Fibroblast of lung (primary cell): Measurements from ENCODE around the gene AGBL4. TPM values are rescaled to one million over a fixed set of nuclear protein-coding genes. Genes with fewer than 3 reads are reported as not detected.
A peak's percentile ranks its signal among the peaks of the same experiment; 100 is the strongest.

Experiments
- DNase-seq, 2 donors: peaks; one replicate each; pipeline versions ENCODE4 v3.0.0 to v3.0.0-alpha.2; 2010; ENCODE audit warnings: low read depth in 2 of 2
- H2AFZ ChIP-seq: 2 replicates; pipeline ENCODE4 v1.5.1; 2012; ENCODE audit warnings: low read length, control low read depth, inconsistent platforms
- H3K27ac ChIP-seq: 2 replicates; pipeline ENCODE4 v1.5.1; 2011; ENCODE audit warnings: low read length, control low read depth; ENCODE audit not compliant: insufficient read depth
- H3K27me3 ChIP-seq: 2 replicates; pipeline ENCODE4 v1.5.1; 2011; ENCODE audit warnings: mild to moderate bottlenecking, low read length; ENCODE audit not compliant: control insufficient read depth, insufficient read depth
- H3K36me3 ChIP-seq: 2 replicates; pipeline ENCODE4 v1.5.1; 2011; ENCODE audit warnings: low read length; ENCODE audit not compliant: control insufficient read depth, insufficient read depth
- H3K4me1 ChIP-seq: 2 replicates; pipeline ENCODE4 v1.5.1; 2011; ENCODE audit warnings: low read length; ENCODE audit not compliant: control insufficient read depth, insufficient read depth; ENCODE audit errors: extremely low read depth
- H3K4me2 ChIP-seq: 2 replicates; pipeline ENCODE4 v1.5.1; 2011; ENCODE audit warnings: low read length, control low read depth; ENCODE audit not compliant: insufficient read depth; ENCODE audit errors: extremely low read depth
- H3K4me3 ChIP-seq, 4 experiments: fragments of 200-600 bp in 1 of 4; sonication (generic) in 1 of 4; replicated peaks in 1 of 4; 2 replicates each; pipeline ENCODE4 v1.5.1; 2011 to 2016; ENCODE audit warnings: low read length in 4 of 4, low read depth in 3 of 4, mild to moderate bottlenecking in 3 of 4, control low read depth in 2 of 4, inconsistent platforms in 1 of 4, mixed read lengths in 1 of 4; ENCODE audit not compliant: insufficient read depth in 1 of 4; ENCODE audit errors: control extremely low read depth in 1 of 4
- H3K79me2 ChIP-seq: 2 replicates; pipeline ENCODE4 v1.5.1; 2012; ENCODE audit warnings: mild to moderate bottlenecking, low read length, inconsistent platforms; ENCODE audit not compliant: control insufficient read depth, insufficient read depth
- H3K9ac ChIP-seq: 2 replicates; pipeline ENCODE4 v1.5.1; 2011; ENCODE audit warnings: mild to moderate bottlenecking, low read length, control low read depth; ENCODE audit not compliant: insufficient read depth
- H3K9me3 ChIP-seq: 2 replicates; pipeline ENCODE4 v1.5.1; 2012; ENCODE audit warnings: low read depth, low read length; ENCODE audit not compliant: control insufficient read depth, insufficient read depth
- H4K20me1 ChIP-seq: 2 replicates; pipeline ENCODE4 v1.5.1; 2011; ENCODE audit warnings: low read length; ENCODE audit not compliant: control insufficient read depth, insufficient read depth; ENCODE audit errors: extremely low read depth
- CTCF ChIP-seq, 2 donors: IDR thresholded peaks in 1 of 2; conservative IDR thresholded peaks in 1 of 2; 1 replicate in 1 of 2; 2 replicates in 1 of 2; pipeline ENCODE4 v1.5.1; 2011 to 2012; ENCODE audit warnings: low read length in 2 of 2, control low read depth in 1 of 2, inconsistent platforms in 1 of 2, low read depth in 1 of 2, mild to moderate bottlenecking in 1 of 2
- EZH2 ChIP-seq: IDR thresholded peaks from 2 replicates; pipeline ENCODE4 v1.5.1; 2012; ENCODE audit warnings: low read length, control low read depth, mild to moderate bottlenecking; ENCODE audit errors: missing control alignments
- polyA plus RNA-seq, 2 donors: library from polyadenylated mRNA; depleted of rRNA in 1 of 2; stranded (reverse) in 1 of 2; unstranded in 1 of 2; fragments of >200 nt; gene quantifications; 2 replicates each; pipeline ENCODE4 v1.2.1, GENCODE V29; 2011 to 2012; ENCODE audit warnings: missing spikeins in 1 of 2
- total RNA-seq: library from RNA; depleted of rRNA; stranded (reverse); fragments of >200 nt; gene quantifications from 2 replicates; pipeline ENCODE4 v1.2.1, GENCODE V29; 2014

Gene AGBL4
- total and polyA plus RNA-seq, 2 donors (not counting 1 experiment from before 2014, with no cell fraction given) = not detected

DNA sequence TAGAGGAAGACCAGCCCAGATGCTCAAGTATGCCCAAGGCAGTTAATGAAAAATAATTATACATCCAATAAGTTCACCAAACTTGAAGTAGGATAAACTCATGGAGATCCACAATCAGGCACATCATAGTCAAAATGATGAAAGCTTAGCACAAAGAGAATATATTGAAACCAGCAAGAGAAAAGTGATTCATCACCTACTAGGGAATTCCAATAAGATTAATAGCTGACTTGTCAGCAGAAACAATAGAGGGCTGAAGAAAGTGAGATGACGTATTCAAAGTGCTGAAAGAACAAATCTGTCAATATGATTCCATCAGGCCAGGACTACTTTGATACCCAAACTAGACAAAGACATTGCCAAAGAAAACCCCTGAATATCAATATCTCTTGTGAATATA lies 995.4 kb downstream of the AGBL4 start:
- no peaks in the 10 kb centered on the region for H3K79me2 ChIP-seq
- DNase-seq = no peak
- H3K4me2 ChIP-seq = no peak overlapping the region
- no peaks in the 10 kb centered on the region for H3K27me3 ChIP-seq
- H4K20me1 ChIP-seq = no peaks in the 10 kb centered on the region
- TF ChIP-seq EZH2 (no peak), CTCF (conservative IDR thresholded peaks at IDR 0.05 in 1 of 2, IDR thresholded peaks at IDR 0.05 in 1 of 2; ENCODE audit: low read depth in 1 of 2, low read length in 2 of 2) (no peak)
- H3K9me3 ChIP-seq = no peaks in the 10 kb centered on the region
- no peak overlapping the region for H3K9ac ChIP-seq
- H3K4me3 ChIP-seq = no peak overlapping the region
- no peaks in the 10 kb centered on the region for H3K36me3 ChIP-seq
- H2AFZ ChIP-seq = no peak overlapping the region
- no peak overlapping the region for H3K27ac ChIP-seq
- no peaks in the 10 kb centered on the region for H3K4me1 ChIP-seq

DNA sequence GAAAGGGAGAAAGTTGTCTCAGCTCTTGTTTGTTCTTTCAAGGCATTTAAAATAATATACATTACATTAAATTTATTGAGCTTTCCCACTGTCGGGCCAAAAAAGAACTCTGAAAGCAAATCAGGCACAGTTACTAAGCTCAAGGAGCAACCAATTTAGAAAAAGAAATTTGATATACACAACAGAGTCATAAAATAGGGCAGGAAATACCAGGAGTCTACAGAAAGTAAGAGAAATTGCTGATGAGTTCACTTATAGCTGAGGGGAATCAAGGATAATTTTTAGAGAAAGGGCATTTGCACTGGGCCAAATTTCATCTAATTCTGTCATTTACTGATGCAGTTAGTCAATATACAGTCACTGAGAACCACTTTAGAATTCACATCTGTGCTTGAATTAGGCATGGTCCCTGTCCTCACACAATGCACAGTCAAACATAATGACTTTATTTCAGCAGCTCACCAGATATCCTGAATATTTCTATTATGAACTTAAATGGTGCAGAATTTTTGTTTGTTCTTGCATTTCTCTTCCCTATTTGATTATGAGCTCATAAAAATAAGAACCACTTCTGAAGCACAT lies 997.4 kb downstream of the AGBL4 start:
- Histone ChIP-seq H3K36me3 (no peaks in the 10 kb centered on the region), H4K20me1 (no peaks in the 10 kb centered on the region), H2AFZ (no peak overlapping the region), H3K4me1 (no peaks in the 10 kb centered on the region), H3K9me3 (no peaks in the 10 kb centered on the region), H3K9ac (no peak overlapping the region), H3K79me2 (no peaks in the 10 kb centered on the region), H3K4me2 (no peak overlapping the region), H3K4me3 (no peak overlapping the region), H3K27me3 (no peaks in the 10 kb centered on the region), H3K27ac (no peak overlapping the region)
- DNase-seq = no peak
- no peak for TF ChIP-seq EZH2
- no peak for TF ChIP-seq CTCF (conservative IDR thresholded peaks at IDR 0.05 in 1 of 2, IDR thresholded peaks at IDR 0.05 in 1 of 2; ENCODE audit: low read depth in 1 of 2, low read length in 2 of 2)

DNA sequence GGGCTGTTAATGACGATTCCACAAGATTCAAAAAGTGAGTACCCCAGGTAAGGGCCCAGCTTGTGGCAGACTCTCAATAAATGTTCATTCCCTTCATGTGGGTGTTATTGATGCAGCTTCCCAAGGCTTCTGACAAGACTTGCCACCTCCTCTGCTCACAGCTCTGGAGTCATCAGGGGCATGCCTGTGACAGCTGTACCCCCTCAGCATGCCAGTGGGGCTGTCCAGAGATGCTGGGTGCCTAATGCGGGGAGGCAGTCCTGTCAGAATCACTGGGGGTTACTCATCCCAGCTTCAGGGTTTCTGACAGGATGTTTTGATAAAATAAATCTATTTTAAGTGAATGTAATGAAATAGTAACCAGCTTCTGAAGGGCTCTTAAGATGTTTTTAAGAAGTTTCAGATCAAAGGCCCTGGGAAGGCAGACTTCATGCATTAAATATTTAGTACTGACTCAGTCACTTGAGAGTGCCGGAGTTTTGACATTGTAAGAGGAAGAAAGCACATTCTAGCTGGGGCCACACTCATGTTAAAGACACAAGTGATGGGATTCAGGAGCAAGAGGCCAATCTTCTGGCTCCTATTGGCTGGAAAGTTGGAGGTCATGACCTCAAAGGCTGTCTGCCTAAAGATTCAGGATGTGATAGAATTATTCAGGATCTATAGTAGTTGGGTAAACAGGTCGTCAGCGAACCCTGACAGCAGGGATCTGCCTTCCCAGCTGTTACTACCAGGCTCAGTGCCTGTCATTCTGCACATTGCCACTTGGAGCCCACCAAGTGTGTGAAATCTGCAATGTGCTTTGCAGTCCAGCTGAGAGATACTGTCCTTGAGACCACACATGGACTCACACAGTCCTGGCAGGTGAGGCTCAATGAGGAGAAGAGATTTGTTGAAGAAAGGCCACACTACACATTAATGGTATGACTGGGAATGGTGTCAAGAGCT lies 1007.5 kb downstream of the AGBL4 start:
- Histone ChIP-seq H3K4me1 (no peaks in the 10 kb centered on the region), H3K9ac (no peak overlapping the region), H3K4me3 (no peak overlapping the region), H3K79me2 (no peaks in the 10 kb centered on the region), H4K20me1 (no peaks in the 10 kb centered on the region), H3K36me3 (no peaks in the 10 kb centered on the region), H3K4me2 (no peak overlapping the region), H3K27ac (no peak overlapping the region), H3K9me3 (no peaks in the 10 kb centered on the region), H3K27me3 (no peaks in the 10 kb centered on the region), H2AFZ (no peak overlapping the region)
- DNase-seq = peak in 1 of 2 donors; percentile 61
- TF ChIP-seq EZH2 = no peak
- TF ChIP-seq CTCF (conservative IDR thresholded peaks at IDR 0.05 in 1 of 2, IDR thresholded peaks at IDR 0.05 in 1 of 2; ENCODE audit: low read depth in 1 of 2, low read length in 2 of 2) = no peak
